DMS153 treated with DMSO at 0.1 percent for 48 hours (cell line): ENCODE data around the gene TWF2.

Experiments
- DNase-seq: peaks from one replicate; lab custom pipeline; 2025; ENCODE audit not compliant: unreplicated experiment; lab: John Stamatoyannopoulos, UW

TWF2 gene

GRCh38 chr3:52259035-52259434, 20.1 kb upstream of the TWF2 start:
- no peak for DNase-seq

GRCh38 chr3:52257911-52258310, 19.0 kb upstream of the TWF2 start:
- DNase-seq: no peak

- DNase-seq: no peak
These were observed 17.7 kb upstream of the TWF2 start for GRCh38 chr3:52256622-52257021.

- DNase-seq: no peak
These were observed 17.2 kb upstream of the TWF2 start for GRCh38 chr3:52256159-52256558.

- no peak for DNase-seq
These were observed 15.7 kb upstream of the TWF2 start for GRCh38 chr3:52254608-52255007.

GRCh38 chr3:52253314-52254304, 14.7 kb upstream of the TWF2 start:
- DNase-seq: no peak

GRCh38 chr3:52250122-52250521, 11.2 kb upstream of the TWF2 start:
- DNase-seq: no peak

- DNase-seq: no peak
These were observed 10.7 kb upstream of the TWF2 start for GRCh38 chr3:52249683-52250082.

- DNase-seq: no peak
These were observed 10.0 kb upstream of the TWF2 start for GRCh38 chr3:52248816-52249547.

- DNase-seq: no peak
These were observed 9.2 kb upstream of the TWF2 start for GRCh38 chr3:52248165-52248541.

- DNase-seq: no peak
These were observed 8.6 kb upstream of the TWF2 start for GRCh38 chr3:52247409-52248164.

GRCh38 chr3:52246728-52247408, 7.9 kb upstream of the TWF2 start:
- DNase-seq: no peak

GRCh38 chr3:52246264-52246620, 7.3 kb upstream of the TWF2 start:
- no peak for DNase-seq

- DNase-seq: no peak
These were observed 6.6 kb upstream of the TWF2 start, which contains the start of gene PPM1M for GRCh38 chr3:52245322-52246263. Gene PPM1M, plus strand, starts transcription at chr3:52245759. Its CDS starts 66 bp downstream, at chr3:52245825.

- no peak for DNase-seq
These were observed 5.1 kb upstream of the TWF2 start for GRCh38 chr3:52243791-52244628.

- no peak for DNase-seq
These were observed 3.1 kb upstream of the TWF2 start for GRCh38 chr3:52242039-52242438.

- DNase-seq: no peak
These were observed 2.0 kb upstream of the TWF2 start for GRCh38 chr3:52240886-52241370.

GRCh38 chr3:52240059-52240885, 1.3 kb upstream of the TWF2 start:
- DNase-seq: no peak
